Natural killer cell treated with Interleukin-12 subunit alpha and Interleukin-12 subunit beta and Interleukin-15 and Interleukin-18, amount 100 ng/mL, for 72 hours (primary cell): Measurements from ENCODE around the gene MXD1. TPM values are rescaled to one million over a fixed set of nuclear protein-coding genes. Genes with fewer than 3 reads are reported as not detected.
"Not testable (repeated sequence)": the region's sequence is repeated elsewhere in the genome, so short reads cannot be mapped to it uniquely, and the experiment has no call there.

ENCODE experiments used
- ATAC-seq, 2 donors: fragments of 150-1000 bp; cut with Tn5 transposase in 1 of 2; sonication (Bioruptor Pico), chemical (Tn5 transposase) in 1 of 2; 2 replicates each; pipeline ENCODE4 v1.10.0; 2021
- DNase-seq: peaks from one replicate; pipeline ENCODE4 v3.0.0; 2022; ENCODE audit warnings: low spot score
- H3K27ac Mint-ChIP-seq, 2 donors: 1 replicate in 1 of 2; 2 replicates in 1 of 2; pipeline ENCODE4 v1.8.0; 2022; ENCODE audit warnings: mixed read lengths in 2 of 2, mild to moderate bottlenecking in 1 of 2, moderate library complexity in 1 of 2
- H3K27me3 Mint-ChIP-seq, 2 donors: 1 replicate in 1 of 2; 2 replicates in 1 of 2; pipeline ENCODE4 v1.8.0; 2022; ENCODE audit warnings: mixed read lengths in 2 of 2
- H3K36me3 Mint-ChIP-seq: one replicate; pipeline ENCODE4 v1.8.0; 2022; ENCODE audit warnings: mixed read lengths
- H3K4me1 Mint-ChIP-seq, 2 donors: 1 replicate in 1 of 2; 2 replicates in 1 of 2; pipeline ENCODE4 v1.8.0; 2022; ENCODE audit warnings: low read depth in 2 of 2, mixed read lengths in 2 of 2, mild to moderate bottlenecking in 1 of 2
- H3K4me3 Mint-ChIP-seq: one replicate; pipeline ENCODE4 v1.8.0; 2022; ENCODE audit warnings: mixed read lengths
- H3K9me3 Mint-ChIP-seq: 2 replicates; pipeline ENCODE4 v1.8.0; 2022; ENCODE audit warnings: mixed read lengths
- total RNA-seq, 2 donors: library from RNA; stranded (reverse); gene quantifications; one replicate each; pipeline ENCODE4 v1.2.3, GENCODE V29; 2022

The MXD1 gene
- total RNA-seq, 2 donors from 2014 or later = 27.6 to 42.7 TPM

GRCh38 chr2:69950671-69951070 is 35.8 kb downstream of the MXD1 start:
- H3K9me3 Mint-ChIP-seq, ATAC-seq, H3K27me3 Mint-ChIP-seq, H3K4me3 Mint-ChIP-seq, DNase-seq, H3K36me3 Mint-ChIP-seq, H3K27ac Mint-ChIP-seq: not testable (repeated sequence)
- H3K4me1 Mint-ChIP-seq = peaks cover 31 to 33% of the 10 kb centered on the region in 2 donors

- Mint-ChIP-seq H3K27me3 (no peaks in the 10 kb centered on the region), H3K4me1 (peaks cover 13 to 15% of the 10 kb centered on the region in 2 donors), H3K9me3 (no peaks in the 10 kb centered on the region), H3K36me3 (no peaks in the 10 kb centered on the region), H3K4me3 (no peak overlapping the region), H3K27ac (peak overlapping the region in 1 of 2 donors; percentile 1)
- no peak for ATAC-seq
- DNase-seq = no peak
These were observed 37.6 kb downstream of the MXD1 start for GRCh38 chr2:69952336-69953115.

- no peak for ATAC-seq
- Mint-ChIP-seq H3K27me3 (no peaks in the 10 kb centered on the region), H3K4me1 (peaks cover 13 to 15% of the 10 kb centered on the region in 2 donors), H3K36me3 (no peaks in the 10 kb centered on the region), H3K9me3 (no peaks in the 10 kb centered on the region), H3K4me3 (no peak overlapping the region), H3K27ac (peak overlapping the region in 1 of 2 donors; percentile 71)
- DNase-seq = no peak
These were observed 39.2 kb downstream of the MXD1 start for GRCh38 chr2:69954084-69954483.

GRCh38 chr2:69955029-69955428 is 40.1 kb downstream of the MXD1 start:
- H3K4me1 Mint-ChIP-seq = peaks cover 12 to 14% of the 10 kb centered on the region in 2 donors
- H3K27me3 Mint-ChIP-seq = no peaks in the 10 kb centered on the region
- DNase-seq = no peak
- peak; percentile 45 to 61 for ATAC-seq
- no peak overlapping the region for H3K4me3 Mint-ChIP-seq
- peak overlapping the region in 1 of 2 donors; percentile 71 for H3K27ac Mint-ChIP-seq
- H3K9me3 Mint-ChIP-seq = no peaks in the 10 kb centered on the region
- H3K36me3 Mint-ChIP-seq = no peaks in the 10 kb centered on the region

DNA sequence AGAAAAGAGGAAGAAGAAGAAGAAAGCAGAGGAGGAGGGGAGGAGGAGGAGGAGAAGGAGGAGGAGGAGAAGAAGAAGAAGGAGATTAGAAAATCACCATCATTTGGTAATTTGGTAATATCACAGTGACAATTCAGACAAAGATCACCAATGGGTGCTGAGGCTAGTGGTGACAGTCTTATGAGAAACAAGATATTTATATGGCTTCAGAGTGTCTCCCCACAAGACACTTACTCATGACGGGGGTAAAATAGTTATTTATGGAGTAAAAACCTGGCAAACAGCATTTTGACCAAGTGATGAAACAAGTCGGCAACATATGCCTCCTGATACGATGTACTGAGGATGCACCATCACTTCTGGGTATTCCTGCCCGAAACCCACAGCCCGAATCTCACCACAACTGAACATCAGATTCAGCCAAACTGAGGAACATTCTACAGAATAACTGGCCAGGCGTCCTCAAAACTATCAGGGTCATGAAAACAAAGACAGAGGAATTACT is 41.6 kb downstream of the MXD1 start:
- H3K4me3 Mint-ChIP-seq = no peak overlapping the region
- H3K27ac Mint-ChIP-seq = peak overlapping the region; percentile 0 to 29
- H3K4me1 Mint-ChIP-seq = peaks cover 12 to 14% of the 10 kb centered on the region in 2 donors
- no peaks in the 10 kb centered on the region for H3K27me3 Mint-ChIP-seq
- no peaks in the 10 kb centered on the region for H3K9me3 Mint-ChIP-seq
- DNase-seq (no peak), ATAC-seq (no peak)
- H3K36me3 Mint-ChIP-seq = no peaks in the 10 kb centered on the region

- H3K4me3 Mint-ChIP-seq = no peak overlapping the region
- H3K27ac Mint-ChIP-seq = no peak overlapping the region
- no peak for DNase-seq
- ATAC-seq = no peak
- no peaks in the 10 kb centered on the region for H3K36me3 Mint-ChIP-seq
- H3K27me3 Mint-ChIP-seq = no peaks in the 10 kb centered on the region
- no peaks in the 10 kb centered on the region for H3K9me3 Mint-ChIP-seq
- peaks cover 8 to 12% of the 10 kb centered on the region in 2 donors for H3K4me1 Mint-ChIP-seq
These were observed 43.1 kb downstream of the MXD1 start for GRCh38 chr2:69957965-69958364.

DNA sequence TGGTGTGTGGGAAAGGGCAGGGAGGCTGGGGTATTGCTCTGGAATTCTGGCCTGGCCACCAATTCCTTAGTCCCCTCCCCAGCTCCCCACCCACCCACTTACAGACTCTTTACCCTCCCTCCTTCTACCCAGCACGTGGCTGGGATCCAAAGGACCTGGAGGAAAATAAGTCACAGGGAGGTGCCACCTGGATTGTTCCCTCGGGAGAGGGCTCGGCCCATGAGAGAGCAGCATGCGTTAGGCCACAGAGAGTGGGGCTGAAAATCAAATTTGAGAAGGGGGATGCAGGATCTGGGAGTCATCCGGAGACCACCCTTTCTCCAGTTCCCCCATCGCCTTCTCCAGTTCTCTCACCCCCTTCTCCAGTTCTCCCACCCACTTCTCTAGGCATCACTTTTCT is 43.6 kb downstream of the MXD1 start:
- Mint-ChIP-seq H3K4me3 (no peak overlapping the region), H3K4me1 (peaks cover 8 to 11% of the 10 kb centered on the region in 2 donors), H3K27ac (no peak overlapping the region), H3K36me3 (no peaks in the 10 kb centered on the region), H3K9me3 (no peaks in the 10 kb centered on the region), H3K27me3 (no peaks in the 10 kb centered on the region)
- ATAC-seq (no peak), DNase-seq (no peak)

DNA sequence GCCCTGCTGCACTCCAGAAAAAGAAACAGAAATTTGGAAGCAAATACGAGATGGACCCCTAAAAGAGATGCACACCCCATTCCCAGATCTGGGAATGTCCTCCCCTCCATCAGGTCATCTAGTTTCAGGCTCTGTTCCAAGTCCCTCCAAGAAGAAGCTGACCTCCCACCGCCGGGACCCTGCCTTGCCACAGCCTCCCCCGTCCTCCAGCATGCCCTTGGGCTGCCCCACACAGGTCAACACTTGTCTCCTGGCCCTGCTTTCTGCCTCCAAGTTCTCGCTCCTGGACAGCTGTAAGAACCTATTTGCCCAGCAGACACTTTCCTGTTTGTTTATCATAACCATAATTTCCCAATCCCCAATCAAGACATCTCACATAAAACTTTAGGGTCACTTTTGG is 44.5 kb downstream of the MXD1 start:
- ATAC-seq = no peak

DNA sequence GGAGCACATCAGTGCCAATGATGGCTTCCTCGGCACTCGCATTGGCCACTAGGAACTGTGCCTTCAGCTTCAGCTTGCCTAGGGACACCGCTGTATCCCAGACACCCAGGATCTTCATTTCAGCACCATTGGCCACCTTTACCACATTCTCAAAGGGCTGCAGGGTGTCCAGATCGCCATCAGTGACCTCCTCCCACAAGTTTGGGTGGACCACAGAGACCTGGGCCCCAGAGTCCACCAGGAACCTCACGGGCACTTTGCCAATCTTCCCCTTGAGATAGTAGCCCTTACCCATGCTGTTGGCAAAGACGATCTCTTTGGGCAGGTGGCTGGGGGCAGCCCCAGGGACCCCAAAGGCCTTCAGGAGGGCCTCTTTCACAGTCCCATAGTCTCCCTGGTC is 45.9 kb downstream of the MXD1 start:
- ATAC-seq = no peak
- Mint-ChIP-seq H3K27ac (no peak overlapping the region), H3K36me3 (no peaks in the 10 kb centered on the region), H3K4me1 (peaks cover 6 to 8% of the 10 kb centered on the region in 2 donors), H3K9me3 (no peaks in the 10 kb centered on the region), H3K4me3 (no peak overlapping the region), H3K27me3 (no peaks in the 10 kb centered on the region)
- DNase-seq = no peak

More for the DNA sequence above, 44.5 kb downstream of the MXD1 start:
- Mint-ChIP-seq H3K27ac (no peak overlapping the region), H3K4me3 (no peak overlapping the region), H3K9me3 (no peaks in the 10 kb centered on the region), H3K4me1 (peaks cover 8% of the 10 kb centered on the region in 2 donors), H3K36me3 (no peaks in the 10 kb centered on the region), H3K27me3 (no peaks in the 10 kb centered on the region)
- no peak for DNase-seq

DNA sequence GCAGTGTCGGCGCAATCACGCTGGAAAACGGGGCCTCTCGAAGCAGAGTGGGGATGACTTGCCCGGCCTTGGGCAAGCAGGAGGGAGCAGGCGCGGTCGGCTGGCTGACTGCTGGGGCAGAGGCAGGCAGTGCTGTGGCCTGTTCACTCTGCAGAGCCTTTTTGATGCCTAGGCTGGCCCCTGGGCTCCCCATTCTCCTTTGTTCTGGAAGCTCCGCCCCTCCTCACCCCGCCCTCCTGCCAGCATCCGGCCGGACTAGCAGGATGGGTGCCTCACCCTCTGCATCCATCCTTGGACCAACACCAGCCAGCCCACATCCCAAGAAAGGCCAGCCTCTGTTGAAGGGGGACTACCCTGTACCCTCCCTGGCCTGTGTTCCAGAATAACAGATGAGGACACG is 46.6 kb downstream of the MXD1 start, which contains the start of gene ASPRV1:
Gene ASPRV1 (minus strand): TSS at position 136 of the 400 bp plus-strand sequence. CDS start 195 bp downstream, outside the sequence.
- Mint-ChIP-seq H3K4me1 (peaks cover 6 to 8% of the 10 kb centered on the region in 2 donors), H3K27ac (no peak within 1 kb of the TSS), H3K4me3 (no peak within 1 kb of the TSS), H3K9me3 (no peaks in the 10 kb centered on the region), H3K27me3 (no peaks in the 10 kb centered on the region), H3K36me3 (no peaks in the 10 kb centered on the region)
- ATAC-seq (no peak), DNase-seq (no peak)

DNA sequence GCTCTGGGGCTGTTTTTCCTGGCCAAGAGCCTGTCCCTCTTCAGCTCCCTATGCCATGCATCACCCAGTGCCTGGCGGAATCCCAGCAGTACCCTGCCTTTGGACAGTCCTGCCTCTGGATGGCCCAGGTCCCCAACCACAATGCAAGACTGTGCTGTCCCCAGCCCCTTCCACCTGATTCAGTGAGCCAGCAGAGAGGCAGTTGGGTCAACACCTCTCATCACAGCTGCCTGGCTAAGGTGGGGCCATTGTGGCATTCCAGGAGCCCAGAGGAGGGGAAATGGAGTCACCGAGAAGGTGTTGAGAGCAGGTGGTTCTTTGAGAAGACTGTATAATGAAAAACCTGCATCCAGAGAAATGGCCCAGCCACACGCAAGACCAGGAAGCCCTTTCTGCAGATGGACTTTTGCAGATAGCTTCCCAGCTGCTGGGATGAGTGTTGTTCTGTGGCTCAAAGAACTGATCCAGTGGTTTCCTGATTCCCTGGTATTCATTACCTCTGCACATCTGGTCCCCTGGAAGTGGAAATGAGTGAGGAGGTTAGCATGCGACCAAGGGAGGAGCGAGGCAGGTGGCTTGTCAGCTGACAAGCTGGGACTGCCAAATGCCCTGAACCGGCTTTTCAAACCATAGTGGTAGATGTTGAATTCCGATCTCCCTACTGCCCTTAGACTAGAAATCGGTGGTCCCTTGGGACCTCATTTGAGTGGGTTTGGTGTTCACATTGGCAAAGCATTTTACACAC is 48.2 kb downstream of the MXD1 start:
- H3K4me1 Mint-ChIP-seq = peaks cover under 1% of the 10 kb centered on the region in 2 donors
- DNase-seq (no peak), ATAC-seq (no peak)
- H3K36me3 Mint-ChIP-seq = no peaks in the 10 kb centered on the region
- no peaks in the 10 kb centered on the region for H3K9me3 Mint-ChIP-seq
- no peaks in the 10 kb centered on the region for H3K27me3 Mint-ChIP-seq
- no peak overlapping the region for H3K4me3 Mint-ChIP-seq
- no peak overlapping the region for H3K27ac Mint-ChIP-seq

GRCh38 chr2:69964353-69964841 is 49.5 kb downstream of the MXD1 start:
- Mint-ChIP-seq H3K27me3 (no peaks in the 10 kb centered on the region), H3K36me3 (no peaks in the 10 kb centered on the region), H3K9me3 (no peaks in the 10 kb centered on the region), H3K4me3 (no peak overlapping the region), H3K27ac (no peak overlapping the region), H3K4me1 (no peaks in the 10 kb centered on the region)
- DNase-seq (no peak), ATAC-seq (no peak)

- no peak for DNase-seq
- H3K4me3 Mint-ChIP-seq = no peak overlapping the region
- no peaks in the 10 kb centered on the region for H3K36me3 Mint-ChIP-seq
These were observed 51.0 kb downstream of the MXD1 start for GRCh38 chr2:69965756-69966445.

More at GRCh38 chr2:69965756-69966445, 51.0 kb downstream of the MXD1 start:
- H3K27ac Mint-ChIP-seq = peak overlapping the region in 1 of 2 donors; percentile 28
- H3K27me3 Mint-ChIP-seq = no peaks in the 10 kb centered on the region
- H3K9me3 Mint-ChIP-seq = no peaks in the 10 kb centered on the region
- peaks cover 0 to 6% of the 10 kb centered on the region in 2 donors for H3K4me1 Mint-ChIP-seq
- no peak for ATAC-seq
